GM13976 (cell line): Measurements from ENCODE around the gene UBL4A.

Source experiments
- DNase-seq: peaks from one replicate; pipeline ENCODE4 v3.0.0; 2012; ENCODE audit warnings: low spot score
- CTCF ChIP-seq: IDR thresholded peaks from 2 replicates; pipeline ENCODE4 v1.5.1; 2012; ENCODE audit warnings: borderline replicate concordance, mild to moderate bottlenecking; ENCODE audit not compliant: insufficient read depth; ENCODE audit errors: extremely low read depth, missing control alignments, control extremely low read depth
- in situ Hi-C: fragments of 300-500 bp; cut with MboI; formaldehyde crosslinking; loops from one replicate; pipeline ENCODE4 v1.12.0; 2022; ENCODE audit warnings: low sequenced_read_pairs, mixed read lengths, inconsistent platforms; ENCODE audit not compliant: unreplicated experiment

UBL4A gene

GRCh38 chrX:154481911-154482601 lies 4.4 kb downstream of the UBL4A start:
- no peak for TF ChIP-seq CTCF
- in situ Hi-C loops: no loop called here
- DNase-seq: no peak

- DNase-seq: no peak
- in situ Hi-C loops: no loop called here
- no peak for TF ChIP-seq CTCF
Observed at GRCh38 chrX:154481195-154481594, 5.2 kb downstream of the UBL4A start.

GRCh38 chrX:154478728-154479622 lies 7.4 kb downstream of the UBL4A start, which contains the start of gene LAGE3:
LAGE3 (minus strand) TSS chrX:154479281; CDS start chrX:154478915, 366 bp downstream.
- DNase-seq: peak; percentile 92
- in situ Hi-C loops: no loop called here
- no peak for TF ChIP-seq CTCF

GRCh38 chrX:154477891-154478477 lies 8.4 kb downstream of the UBL4A start:
- in situ Hi-C loops: no loop called here
- DNase-seq: no peak
- TF ChIP-seq CTCF: no peak

GRCh38 chrX:154476821-154477220 lies 9.6 kb downstream of the UBL4A start:
- in situ Hi-C loops: no loop called here
- no peak for DNase-seq
- TF ChIP-seq CTCF: no peak

- DNase-seq: no peak
- no peak for TF ChIP-seq CTCF
- in situ Hi-C loops: no loop called here
Observed at GRCh38 chrX:154473683-154474082, 12.7 kb downstream of the UBL4A start.
